ENCODE data around the gene MEIOC. TPM values are rescaled to one million over a fixed set of nuclear protein-coding genes. Genes with fewer than 3 reads are reported as not detected.

Gene MEIOC
- total and polyA plus RNA-seq, 9 of the 15 experiments (the other 6 are each of a cell fraction or from before 2014, with no cell fraction given) = 0.04 to 0.23 (median 0.06) TPM; not detected in 5

DNA sequence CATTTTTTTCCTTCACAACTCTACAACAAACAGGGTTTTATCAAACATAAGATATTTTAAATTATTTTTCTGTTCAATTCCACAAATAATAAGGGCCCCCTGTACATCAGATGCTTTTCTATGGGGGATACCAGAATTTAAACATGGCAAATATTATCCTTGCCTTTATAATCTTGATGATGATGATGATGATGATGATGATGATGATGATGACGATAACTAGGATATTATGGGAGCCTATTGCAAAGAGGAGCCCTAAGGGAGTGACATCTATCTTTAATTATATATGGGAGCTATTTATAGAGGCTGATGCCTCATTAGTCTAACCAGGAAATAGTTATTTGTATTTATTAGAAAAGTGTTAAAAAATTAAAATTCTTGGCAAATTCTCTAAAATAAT, 6.8 kb downstream of the MEIOC start:
- no TSS peak for BruUV-seq (replicated peaks)

DNA sequence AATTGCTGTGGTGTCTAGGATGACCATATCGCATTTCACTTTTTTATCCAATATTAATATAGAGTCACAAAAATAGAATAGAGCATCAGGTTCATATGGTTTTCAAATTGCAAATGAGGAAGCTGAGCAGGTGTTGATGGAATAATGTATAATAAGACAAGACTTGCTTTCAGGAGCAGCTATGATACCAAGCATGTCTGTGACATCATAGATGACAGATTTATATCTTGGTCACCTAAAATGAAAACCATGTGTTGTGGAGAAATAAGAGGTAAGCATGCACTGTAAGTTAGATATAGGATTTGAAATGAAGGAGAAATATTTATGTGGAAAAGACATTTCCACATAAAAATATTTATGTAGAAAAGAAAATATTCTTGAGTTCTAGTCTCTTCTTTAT, 8.6 kb downstream of the MEIOC start:
- ATAC-seq = no peak
- H2AFZ ChIP-seq (ENCODE audit: low read depth, low read length) = no peak overlapping the region
- CTCF ChIA-PET (ENCODE audit: low intra/inter-chr PET ratio) = no interaction called here
- no peak for DNase-seq (ENCODE audit: extremely low read depth in 1 of 4, low spot score in 3 of 4)
- H4K20me1 ChIP-seq (replicated peaks; ENCODE audit: control insufficient read depth, insufficient read depth, low read length) = no peaks in the 10 kb centered on the region
- no peak overlapping the region for H3K4me2 ChIP-seq (ENCODE audit: insufficient read depth, low read length)
- no peak overlapping the region for H3K9ac ChIP-seq (ENCODE audit: insufficient read depth in 1 of 2, low read depth in 2 of 2, low read length in 2 of 2)
- no peak overlapping the region for H3K4me3 ChIP-seq
- H3K36me3 ChIP-seq (ENCODE audit: control insufficient read depth, insufficient read depth, low read length) = no peaks in the 10 kb centered on the region
- no peaks in the 10 kb centered on the region for H3K9me3 ChIP-seq (replicated peaks; ENCODE audit: control insufficient read depth, insufficient read depth, low read depth, low read length)
- POLR2A ChIA-PET = no interaction called here
- H3K4me1 ChIP-seq (replicated peaks in 1 of 2; ENCODE audit: control insufficient read depth in 2 of 2, insufficient read depth in 2 of 2, low read length in 2 of 2) = no peaks in the 10 kb centered on the region; a peak in 1 of 5 replicates
- no peaks in the 10 kb centered on the region for H3K9me1 ChIP-seq (ENCODE audit: control insufficient read depth, insufficient read depth, low read length)
- intact Hi-C loops (cut with micrococcal nuclease) = no loop called here
- no TSS peak for BruUV-seq (replicated peaks)
- no peak overlapping the region for H3K27ac ChIP-seq (ENCODE audit: extremely low read depth, low read depth, low read length)
- peaks cover 0 to 2% of the 10 kb centered on the region in 2 experiments; a peak in 1 of 5 replicates for H3K27me3 ChIP-seq (ENCODE audit: control insufficient read depth in 2 of 2, insufficient read depth in 2 of 2, low read length in 2 of 2)
- TF ChIP-seq ZFP30 (CRISPR knock-in tag; IDR thresholded peaks at IDR 0.05; ENCODE audit: borderline replicate concordance) (no peak), MEIS2 (IDR thresholded peaks at IDR 0.05; ENCODE audit: partially characterized antibody) (peak; percentile 62)
- no peak for FAIRE-seq
- 20% methylated on average over 1 of the region's 1 CpG for WGBS (ENCODE audit: insufficient coverage, low coverage, missing lambda C conversion rate)
- in situ Hi-C loops (cut with MboI) = no loop called here
- no peaks in the 10 kb centered on the region for H3K79me2 ChIP-seq (ENCODE audit: control insufficient read depth, insufficient read depth, low read length)

More for the DNA sequence above, 6.8 kb downstream of the MEIOC start:
- Histone ChIP-seq H3K36me3 (ENCODE audit: control insufficient read depth, insufficient read depth, low read length) (no peaks in the 10 kb centered on the region), H3K9me3 (replicated peaks; ENCODE audit: control insufficient read depth, insufficient read depth, low read depth, low read length) (no peaks in the 10 kb centered on the region), H3K9me1 (ENCODE audit: control insufficient read depth, insufficient read depth, low read length) (no peaks in the 10 kb centered on the region), H2AFZ (ENCODE audit: low read depth, low read length) (no peak overlapping the region), H4K20me1 (replicated peaks; ENCODE audit: control insufficient read depth, insufficient read depth, low read length) (no peaks in the 10 kb centered on the region), H3K79me2 (ENCODE audit: control insufficient read depth, insufficient read depth, low read length) (no peaks in the 10 kb centered on the region), H3K27me3 (ENCODE audit: control insufficient read depth in 2 of 2, insufficient read depth in 2 of 2, low read length in 2 of 2) (peaks cover 0 to 2% of the 10 kb centered on the region in 2 experiments; a peak in 1 of 5 replicates), H3K27ac (ENCODE audit: extremely low read depth, low read depth, low read length) (no peak overlapping the region), H3K9ac (ENCODE audit: insufficient read depth in 1 of 2, low read depth in 2 of 2, low read length in 2 of 2) (no peak overlapping the region), H3K4me1 (replicated peaks in 1 of 2; ENCODE audit: control insufficient read depth in 2 of 2, insufficient read depth in 2 of 2, low read length in 2 of 2) (no peaks in the 10 kb centered on the region; a peak in 1 of 5 replicates), H3K4me2 (ENCODE audit: insufficient read depth, low read length) (no peak overlapping the region), H3K4me3 (no peak overlapping the region)
- ChIA-PET CTCF (ENCODE audit: low intra/inter-chr PET ratio) (no interaction called here), POLR2A (no interaction called here)
- WGBS (ENCODE audit: insufficient coverage, low coverage, missing lambda C conversion rate) = 14% methylated on average over 1 of the region's 1 CpG
- intact Hi-C loops (cut with micrococcal nuclease) (no loop called here), in situ Hi-C loops (cut with MboI) (no loop called here)
- FAIRE-seq (no peak), ATAC-seq (no peak), DNase-seq (ENCODE audit: extremely low read depth in 1 of 4, low spot score in 3 of 4) (no peak)
- TF ChIP-seq HLTF (IDR thresholded peaks at IDR 0.05) = no peak
- no peak for TF ChIP-seq SUPT5H (IDR thresholded peaks at IDR 0.05)
- no peak for TF ChIP-seq SREBF1 (IDR thresholded peaks at IDR 0.05; ENCODE audit: borderline replicate concordance, low read depth, low read length)

Data from K562 (cell line).